DMS53 (cell line): Measurements from ENCODE around the gene MYL11.
A peak's percentile ranks its signal among the peaks of the same experiment; 100 is the strongest.
"Not testable (repeated sequence)": the region's sequence is repeated elsewhere in the genome, so short reads cannot be mapped to it uniquely, and the experiment has no call there.

Experiments used
- DNase-seq: peaks from one replicate; lab custom pipeline; 2025; lab: John Stamatoyannopoulos, UW

MYL11 gene

GRCh38 chr16:30374538-30374937 is at the start of gene MYL11:
Gene MYL11 (plus strand): TSS chr16:30374802. CDS start chr16:30374858, 56 bp downstream.
- no peak for DNase-seq

GRCh38 chr16:30334473-30334989 is 40.1 kb upstream of the MYL11 start:
- peak; percentile 93 for DNase-seq

- DNase-seq, result peak; percentile 91
Observed at GRCh38 chr16:30335028-30335597, 39.5 kb upstream of the MYL11 start.

- peak; percentile 64 for DNase-seq
Observed at GRCh38 chr16:30335598-30336474, 38.8 kb upstream of the MYL11 start.

- DNase-seq, result not testable (repeated sequence)
Observed at GRCh38 chr16:30337964-30338357, 36.6 kb upstream of the MYL11 start.

GRCh38 chr16:30338715-30339114 is 35.9 kb upstream of the MYL11 start:
- DNase-seq, result not testable (repeated sequence)

GRCh38 chr16:30340621-30341020 is 34.0 kb upstream of the MYL11 start:
- DNase-seq, result no peak

GRCh38 chr16:30341971-30342370 is 32.6 kb upstream of the MYL11 start:
- not testable (repeated sequence) for DNase-seq

- no peak for DNase-seq
Observed at GRCh38 chr16:30342751-30343490, 31.7 kb upstream of the MYL11 start.

GRCh38 chr16:30343491-30343820 is 31.1 kb upstream of the MYL11 start:
- not testable (repeated sequence) for DNase-seq

GRCh38 chr16:30346286-30346685 is 28.3 kb upstream of the MYL11 start:
- DNase-seq, result no peak

GRCh38 chr16:30348113-30348512 is 26.5 kb upstream of the MYL11 start:
- DNase-seq, result no peak

- DNase-seq, result no peak
Observed at GRCh38 chr16:30348929-30349328, 25.7 kb upstream of the MYL11 start.

- no peak for DNase-seq
Observed at GRCh38 chr16:30349675-30350074, 24.9 kb upstream of the MYL11 start.

GRCh38 chr16:30350134-30350871 is 24.3 kb upstream of the MYL11 start:
- no peak for DNase-seq

- DNase-seq, result no peak
Observed at GRCh38 chr16:30351001-30351441, 23.6 kb upstream of the MYL11 start.

GRCh38 chr16:30351586-30352419 is 22.8 kb upstream of the MYL11 start:
- DNase-seq, result no peak

GRCh38 chr16:30352488-30353401 is 21.9 kb upstream of the MYL11 start:
- DNase-seq, result no peak

GRCh38 chr16:30353438-30354129 is 21.0 kb upstream of the MYL11 start:
- no peak for DNase-seq
